Hematopoietic multipotent progenitor cell treated with erythropoietin and hydrocortisone succinate and interleukin-3 and kit ligand, for 15 days (in vitro differentiated cells): ENCODE measurements around the gene SMG6.
"Not testable (repeated sequence)": the region's sequence is repeated elsewhere in the genome, so short reads cannot be mapped to it uniquely, and the experiment has no call there.

Experiments
- DNase-seq: peaks from one replicate; pipeline ENCODE4 v3.0.0-alpha.2; 2015; ENCODE audit warnings: low spot score

The SMG6 gene

GRCh38 chr17:2144701-2145100 lies 158.9 kb downstream of the SMG6 start:
- DNase-seq = no peak

GRCh38 chr17:2143332-2143731 lies 160.3 kb downstream of the SMG6 start:
- DNase-seq = no peak

- not testable (repeated sequence) for DNase-seq
These were observed 160.9 kb downstream of the SMG6 start for GRCh38 chr17:2142682-2143081.

- DNase-seq = no peak
These were observed 162.9 kb downstream of the SMG6 start for GRCh38 chr17:2140683-2141082.

GRCh38 chr17:2138761-2139160 lies 164.8 kb downstream of the SMG6 start:
- DNase-seq = no peak

- DNase-seq = no peak
These were observed 165.3 kb downstream of the SMG6 start for GRCh38 chr17:2138318-2138717.

GRCh38 chr17:2137342-2138098 lies 166.1 kb downstream of the SMG6 start:
- no peak for DNase-seq

GRCh38 chr17:2136241-2136640 lies 167.3 kb downstream of the SMG6 start:
- DNase-seq = no peak

- no peak for DNase-seq
These were observed 175.6 kb downstream of the SMG6 start for GRCh38 chr17:2128011-2128410.

GRCh38 chr17:2125013-2125535 lies 178.5 kb downstream of the SMG6 start:
- DNase-seq = no peak

GRCh38 chr17:2124391-2124790 lies 179.2 kb downstream of the SMG6 start:
- DNase-seq = no peak

- DNase-seq = no peak
These were observed 180.0 kb downstream of the SMG6 start for GRCh38 chr17:2123375-2124251.

GRCh38 chr17:2122641-2123302 lies 180.8 kb downstream of the SMG6 start:
- no peak for DNase-seq

- DNase-seq = no peak
These were observed 182.8 kb downstream of the SMG6 start for GRCh38 chr17:2120586-2121335.

- DNase-seq = no peak
These were observed 190.3 kb downstream of the SMG6 start for GRCh38 chr17:2113279-2113622.

GRCh38 chr17:2111691-2112090 lies 191.9 kb downstream of the SMG6 start:
- no peak for DNase-seq

- DNase-seq = no peak
These were observed 193.1 kb downstream of the SMG6 start for GRCh38 chr17:2110436-2110835.

- no peak for DNase-seq
These were observed 195.4 kb downstream of the SMG6 start for GRCh38 chr17:2108170-2108569.

- DNase-seq = no peak
These were observed 196.1 kb downstream of the SMG6 start for GRCh38 chr17:2107506-2107905.

GRCh38 chr17:2107050-2107449 lies 196.5 kb downstream of the SMG6 start:
- DNase-seq = no peak

- DNase-seq = no peak
These were observed 197.2 kb downstream of the SMG6 start for GRCh38 chr17:2106308-2106955.
